ENCODE data around the gene E2F4.

DNA sequence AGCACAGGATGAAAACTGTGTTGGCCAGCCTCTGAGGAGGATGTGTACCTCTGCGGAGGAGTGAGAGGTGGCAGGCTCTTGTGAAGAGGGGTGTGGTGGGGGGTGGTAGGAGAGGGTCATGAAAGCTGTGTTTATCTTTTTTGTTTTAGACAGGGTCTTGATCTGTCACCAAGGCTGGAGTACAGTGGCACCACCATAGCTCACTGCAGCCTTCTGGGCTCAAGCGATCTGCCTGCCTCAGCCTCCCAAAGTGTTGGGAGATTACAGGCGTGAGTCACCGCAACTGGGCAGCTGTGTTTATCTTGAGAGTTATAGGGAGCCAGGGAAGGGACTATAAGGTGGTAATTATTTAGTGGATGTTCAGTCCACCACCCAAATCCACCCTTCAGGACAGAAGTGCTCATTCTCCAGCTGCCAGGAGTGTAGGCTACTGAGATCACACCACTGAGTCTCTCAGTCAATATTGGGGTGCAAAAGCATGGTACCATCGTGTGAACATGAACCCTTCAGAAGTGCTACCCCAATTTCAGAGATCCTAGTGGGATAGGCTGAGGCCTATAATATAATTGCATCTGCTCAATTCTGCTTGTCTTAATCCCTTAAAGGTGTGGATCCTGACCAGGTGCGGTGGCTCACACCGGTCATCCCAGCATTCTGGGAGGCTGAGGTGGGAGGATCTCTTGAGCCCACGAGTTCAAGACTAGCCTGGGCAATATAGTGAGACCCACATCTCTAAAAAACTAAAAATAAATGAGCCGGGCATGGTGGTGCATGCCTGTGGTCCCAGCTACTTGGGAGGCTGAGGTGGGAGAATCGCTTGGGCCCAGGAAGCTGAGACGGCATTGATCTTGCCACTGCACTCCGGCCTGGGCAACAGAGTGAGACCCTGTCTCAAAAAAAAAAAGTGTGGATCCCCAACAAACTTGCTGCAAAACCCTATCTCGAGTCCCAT lies 1.2 kb upstream of the E2F4 start:
- TF ChIP-seq YY1 (IDR thresholded peaks at IDR 0.05; ENCODE audit: insufficient read depth, insufficient read length) (no peak), ZNF274 (IDR thresholded peaks at IDR 0.05; ENCODE audit: low read depth, low read length) (no peak)

Measured in NT2/D1 (cell line).